ENCODE measurements around the gene PTGDS. TPM values are rescaled to one million over a fixed set of nuclear protein-coding genes. Genes with fewer than 3 reads are reported as not detected.

PTGDS gene
- total and polyA plus RNA-seq, 10 of the 15 experiments (the other 5 are each of a cell fraction or from before 2014, with no cell fraction given), result not detected

- TF ChIP-seq HDGF (IDR thresholded peaks at IDR 0.05), result no peak
- no peak for TF ChIP-seq PAX5 (IDR thresholded peaks at IDR 0.05; ENCODE audit: borderline replicate concordance, low read depth, low read length)
Observed at GRCh38 chr9:136958898-136959850, 18.1 kb upstream of the PTGDS start (continued).

- 30% methylated on average over 18 of the region's 19 CpGs for WGBS (ENCODE audit: insufficient coverage, insufficient replicate concordance, low lambda C conversion rate, missing lambda C conversion rate)
- ATAC-seq (no peak), FAIRE-seq (no peak), DNase-seq (ENCODE audit: low read depth, low spot score) (no peak)
- intact Hi-C loops (cut with micrococcal nuclease; ENCODE audit: unreplicated experiment), result no loop called here
- H3K27ac ChIP-seq (ENCODE audit: control insufficient read depth, insufficient read depth), result no peak overlapping the region
- H3K9me3 ChIP-seq (replicated peaks; ENCODE audit: control insufficient read depth, insufficient read depth, low read length), result no peaks in the 10 kb centered on the region
- H3K4me1 ChIP-seq (ENCODE audit: control insufficient read depth, insufficient read depth, low read length), result no peaks in the 10 kb centered on the region
- no peak overlapping the region for H3K4me2 ChIP-seq (ENCODE audit: control insufficient read depth, insufficient read depth)
- no TSS peak for BruUV-seq (replicated peaks)
- ChIA-PET CTCF (interaction anchor here (1.3 kb wide), 1 partner anchor 13 kb away, joined by 5 read pairs; no protein-coding TSS in a partner anchor), SMC1A (ENCODE audit: uncharacterized antibody, unreplicated experiment) (no interaction called here), RAD21 (ENCODE audit: unreplicated experiment) (interaction anchor here (0.6 to 1.3 kb wide), 2 partner anchors 12 to 14 kb away, joined by 3 to 5 read pairs; no protein-coding TSS in a partner anchor), POLR2A (interaction anchor here (0.6 kb wide), 1 partner anchor 109 kb away, joined by 4 read pairs; no protein-coding TSS in a partner anchor)
- H4K20me1 ChIP-seq (ENCODE audit: control insufficient read depth, insufficient read depth), result no peaks in the 10 kb centered on the region; the same call in 1 of the 2 replicates
- H3K4me3 ChIP-seq, result no peak overlapping the region
- no peak overlapping the region for H2AFZ ChIP-seq (ENCODE audit: control insufficient read depth, low read depth, low read length)
- in situ Hi-C loops (cut with MboI), result no loop called here
- H3K9ac ChIP-seq (ENCODE audit: control insufficient read depth, insufficient read depth, low read length), result no peak overlapping the region
- H3K36me3 ChIP-seq (ENCODE audit: control insufficient read depth in 2 of 2, insufficient read depth in 2 of 2, low read length in 1 of 2), result no peaks in the 10 kb centered on the region
- no peaks in the 10 kb centered on the region for H3K79me2 ChIP-seq (ENCODE audit: control insufficient read depth, insufficient read depth, low read length)
- H3K27me3 ChIP-seq (replicated peaks in 1 of 2; ENCODE audit: control insufficient read depth in 2 of 2, insufficient read depth in 2 of 2, low read length in 1 of 2), result no peaks in the 10 kb centered on the region
- TF ChIP-seq MAX (IDR thresholded peaks at IDR 0.05; ENCODE audit: low read depth, low read length) (no peak), SIX5 (IDR thresholded peaks at IDR 0.05; ENCODE audit: low read depth, low read length, severe bottlenecking) (no peak), BMI1 (IDR thresholded peaks at IDR 0.05; ENCODE audit: borderline replicate concordance) (no peak), IKZF1 (conservative IDR thresholded peaks at IDR 0.05) (no peak), PML (IDR thresholded peaks at IDR 0.05; ENCODE audit: low read length) (no peak), NR2C1 (IDR thresholded peaks at IDR 0.05) (no peak)
Observed at GRCh38 chr9:136960212-136960937, 16.9 kb upstream of the PTGDS start.
